ENCODE data around the gene SUMO4.

- TF ChIP-seq CTCF (conservative IDR thresholded peaks at IDR 0.05 in 1 of 2, IDR thresholded peaks at IDR 0.05 in 1 of 2; ENCODE audit: extremely low read depth in 1 of 2, insufficient read depth in 1 of 2, low read depth in 1 of 2, low read length in 2 of 2) (no peak), EZH2 (IDR thresholded peaks at IDR 0.05; ENCODE audit: borderline replicate concordance, low read length) (no peak)
These were observed 29.6 kb downstream of the SUMO4 start for GRCh38 chr6:149429427-149430360.

Data from mammary epithelial cell (primary cell).